ENCODE data around the gene MYO5A. TPM values are rescaled to one million over a fixed set of nuclear protein-coding genes. Genes with fewer than 3 reads are reported as not detected.

The MYO5A gene
- total and polyA plus RNA-seq, 10 of the 15 experiments (the other 5 are each of a cell fraction or from before 2014, with no cell fraction given), result 4.2 to 42.9 (median 31.1) TPM

DNA sequence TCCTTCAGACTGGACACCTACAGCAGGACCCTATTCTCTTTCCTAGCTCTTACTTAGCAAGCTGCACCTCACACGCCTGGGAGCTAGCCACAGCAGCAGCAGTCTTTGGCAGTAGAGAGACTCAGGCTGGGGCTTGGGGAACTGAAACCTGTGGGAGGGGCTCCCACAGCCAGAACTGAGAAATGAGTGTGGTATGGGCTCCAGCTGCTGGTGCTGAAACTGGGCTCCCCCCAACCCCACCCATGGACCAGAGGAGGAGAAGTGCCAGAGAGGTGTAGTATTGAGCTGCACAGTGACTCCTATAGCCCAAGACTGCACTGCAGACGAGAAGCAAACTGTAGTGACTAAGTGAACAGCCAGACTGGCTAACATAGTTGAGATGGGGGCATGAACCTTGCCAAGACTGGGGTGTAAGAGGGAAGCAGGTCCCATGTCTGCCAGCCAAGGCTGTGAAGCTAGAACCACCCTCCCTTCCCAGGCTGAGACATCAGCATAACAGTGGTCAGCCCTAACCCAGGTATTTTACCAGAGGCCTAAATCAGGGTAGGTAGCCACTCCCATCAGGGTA is 62.5 kb downstream of the MYO5A start (continued):
- no peak for TF ChIP-seq NFYB (IDR thresholded peaks at IDR 0.05; ENCODE audit: insufficient read depth, low read depth, low read length)
- peak; percentile 59; the same call in 1 of the 2 replicates for TF ChIP-seq TCF7 (IDR thresholded peaks at IDR 0.05; ENCODE audit: borderline replicate concordance)
- TF ChIP-seq, protein P1, sequence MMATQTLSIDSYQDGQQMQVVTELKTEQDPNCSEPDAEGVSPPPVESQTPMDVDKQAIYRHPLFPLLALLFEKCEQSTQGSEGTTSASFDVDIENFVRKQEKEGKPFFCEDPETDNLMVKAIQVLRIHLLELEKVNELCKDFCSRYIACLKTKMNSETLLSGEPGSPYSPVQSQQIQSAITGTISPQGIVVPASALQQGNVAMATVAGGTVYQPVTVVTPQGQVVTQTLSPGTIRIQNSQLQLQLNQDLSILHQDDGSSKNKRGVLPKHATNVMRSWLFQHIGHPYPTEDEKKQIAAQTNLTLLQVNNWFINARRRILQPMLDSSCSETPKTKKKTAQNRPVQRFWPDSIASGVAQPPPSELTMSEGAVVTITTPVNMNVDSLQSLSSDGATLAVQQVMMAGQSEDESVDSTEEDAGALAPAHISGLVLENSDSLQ (IDR thresholded peaks at IDR 0.05), result no peak; the same call in 1 of the 2 replicates
- TF ChIP-seq PML (IDR thresholded peaks at IDR 0.05; ENCODE audit: low read length), result peak; percentile 47; the same call in 1 of the 2 replicates
- TF ChIP-seq ZNF384 (IDR thresholded peaks at IDR 0.05; ENCODE audit: borderline replicate concordance, low read depth, low read length), result no peak
- peak; percentile 100 for TF ChIP-seq DPF2 (IDR thresholded peaks at IDR 0.05)
- peak in 1 of 2 experiments; percentile 72; a peak in 2 of 3 replicates for TF ChIP-seq EGR1 (IDR thresholded peaks at IDR 0.05; ENCODE audit: borderline replicate concordance in 1 of 2, low read depth in 2 of 2, low read length in 2 of 2)
- TF ChIP-seq TBL1XR1 (IDR thresholded peaks at IDR 0.05; ENCODE audit: low read depth, low read length), result peak; percentile 85; the same call in 1 of the 2 replicates
- TF ChIP-seq MTA3 (IDR thresholded peaks at IDR 0.05; ENCODE audit: borderline replicate concordance, low read length), result no peak
- peak; percentile 84; the same call in 1 of the 2 replicates for TF ChIP-seq NFIC (IDR thresholded peaks at IDR 0.05; ENCODE audit: low read depth, low read length)
- peak; percentile 67; the same call in 1 of the 2 replicates for TF ChIP-seq ZNF24 (IDR thresholded peaks at IDR 0.05)
- TF ChIP-seq YBX1 (IDR thresholded peaks at IDR 0.05), result no peak
- no peak for TF ChIP-seq HDAC6 (IDR thresholded peaks at IDR 0.05; ENCODE audit: unreplicated experiment)
- TF ChIP-seq ZNF207 (IDR thresholded peaks at IDR 0.05; ENCODE audit: borderline replicate concordance), result no peak; the same call in 1 of the 2 replicates
- TF ChIP-seq ETV6 (conservative IDR thresholded peaks at IDR 0.05 in 1 of 2, IDR thresholded peaks at IDR 0.05 in 1 of 2; ENCODE audit: borderline replicate concordance in 1 of 2, low read depth in 1 of 2), result peak in 1 of 2 experiments; percentile 75; a peak in 2 of 4 replicates
- TF ChIP-seq TCF3 (IDR thresholded peaks at IDR 0.05; ENCODE audit: borderline replicate concordance, insufficient read depth, low read depth, low read length), result peak; percentile 99
- TF ChIP-seq ZNF217 (IDR thresholded peaks at IDR 0.05), result peak; percentile 35; the same call in 1 of the 2 replicates
- TF ChIP-seq BACH1 (IDR thresholded peaks at IDR 0.05; ENCODE audit: borderline replicate concordance), result peak; percentile 96
- TF ChIP-seq, protein P2, sequence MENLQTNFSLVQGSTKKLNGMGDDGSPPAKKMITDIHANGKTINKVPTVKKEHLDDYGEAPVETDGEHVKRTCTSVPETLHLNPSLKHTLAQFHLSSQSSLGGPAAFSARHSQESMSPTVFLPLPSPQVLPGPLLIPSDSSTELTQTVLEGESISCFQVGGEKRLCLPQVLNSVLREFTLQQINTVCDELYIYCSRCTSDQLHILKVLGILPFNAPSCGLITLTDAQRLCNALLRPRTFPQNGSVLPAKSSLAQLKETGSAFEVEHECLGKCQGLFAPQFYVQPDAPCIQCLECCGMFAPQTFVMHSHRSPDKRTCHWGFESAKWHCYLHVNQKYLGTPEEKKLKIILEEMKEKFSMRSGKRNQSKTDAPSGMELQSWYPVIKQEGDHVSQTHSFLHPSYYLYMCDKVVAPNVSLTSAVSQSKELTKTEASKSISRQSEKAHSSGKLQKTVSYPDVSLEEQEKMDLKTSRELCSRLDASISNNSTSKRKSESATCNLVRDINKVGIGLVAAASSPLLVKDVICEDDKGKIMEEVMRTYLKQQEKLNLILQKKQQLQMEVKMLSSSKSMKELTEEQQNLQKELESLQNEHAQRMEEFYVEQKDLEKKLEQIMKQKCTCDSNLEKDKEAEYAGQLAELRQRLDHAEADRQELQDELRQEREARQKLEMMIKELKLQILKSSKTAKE (IDR thresholded peaks at IDR 0.05; ENCODE audit: low read depth, poor library complexity, severe bottlenecking), result peak; percentile 72
- TF ChIP-seq SPI1 (IDR thresholded peaks at IDR 0.05; ENCODE audit: borderline replicate concordance, insufficient read depth, low read depth, low read length), result peak; percentile 100
- peak; percentile 51; the same call in 1 of the 2 replicates for TF ChIP-seq SMC3 (IDR thresholded peaks at IDR 0.05; ENCODE audit: borderline replicate concordance, low read length)
- TF ChIP-seq, protein P3, sequence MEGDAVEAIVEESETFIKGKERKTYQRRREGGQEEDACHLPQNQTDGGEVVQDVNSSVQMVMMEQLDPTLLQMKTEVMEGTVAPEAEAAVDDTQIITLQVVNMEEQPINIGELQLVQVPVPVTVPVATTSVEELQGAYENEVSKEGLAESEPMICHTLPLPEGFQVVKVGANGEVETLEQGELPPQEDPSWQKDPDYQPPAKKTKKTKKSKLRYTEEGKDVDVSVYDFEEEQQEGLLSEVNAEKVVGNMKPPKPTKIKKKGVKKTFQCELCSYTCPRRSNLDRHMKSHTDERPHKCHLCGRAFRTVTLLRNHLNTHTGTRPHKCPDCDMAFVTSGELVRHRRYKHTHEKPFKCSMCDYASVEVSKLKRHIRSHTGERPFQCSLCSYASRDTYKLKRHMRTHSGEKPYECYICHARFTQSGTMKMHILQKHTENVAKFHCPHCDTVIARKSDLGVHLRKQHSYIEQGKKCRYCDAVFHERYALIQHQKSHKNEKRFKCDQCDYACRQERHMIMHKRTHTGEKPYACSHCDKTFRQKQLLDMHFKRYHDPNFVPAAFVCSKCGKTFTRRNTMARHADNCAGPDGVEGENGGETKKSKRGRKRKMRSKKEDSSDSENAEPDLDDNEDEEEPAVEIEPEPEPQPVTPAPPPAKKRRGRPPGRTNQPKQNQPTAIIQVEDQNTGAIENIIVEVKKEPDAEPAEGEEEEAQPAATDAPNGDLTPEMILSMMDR (IDR thresholded peaks at IDR 0.05 in 2 of 3, conservative IDR thresholded peaks at IDR 0.05 in 1 of 3; ENCODE audit: control insufficient read depth in 2 of 3, extremely low read depth in 1 of 3, insufficient read depth in 1 of 3, low read depth in 3 of 3, low read length in 3 of 3), result peak; percentile 55 to 66 (median 66)
- TF ChIP-seq TAF1 (IDR thresholded peaks at IDR 0.05; ENCODE audit: borderline replicate concordance, low read depth, low read length), result peak; percentile 61; the same call in 1 of the 2 replicates
- peak; percentile 94 to 96 for TF ChIP-seq IKZF2 (IDR thresholded peaks at IDR 0.05)
- TF ChIP-seq SUPT20H (IDR thresholded peaks at IDR 0.05; ENCODE audit: borderline replicate concordance, control insufficient read depth, low read depth, low read length), result no peak
- TF ChIP-seq POU2F2 (IDR thresholded peaks at IDR 0.05; ENCODE audit: borderline replicate concordance, low read depth, low read length), result peak; percentile 72; the same call in 2 of the 3 replicates
